ENCODE measurements around the gene IL21R.
"Not testable (repeated sequence)": the region's sequence is repeated elsewhere in the genome, so short reads cannot be mapped to it uniquely, and the experiment has no call there.

The IL21R gene

DNA sequence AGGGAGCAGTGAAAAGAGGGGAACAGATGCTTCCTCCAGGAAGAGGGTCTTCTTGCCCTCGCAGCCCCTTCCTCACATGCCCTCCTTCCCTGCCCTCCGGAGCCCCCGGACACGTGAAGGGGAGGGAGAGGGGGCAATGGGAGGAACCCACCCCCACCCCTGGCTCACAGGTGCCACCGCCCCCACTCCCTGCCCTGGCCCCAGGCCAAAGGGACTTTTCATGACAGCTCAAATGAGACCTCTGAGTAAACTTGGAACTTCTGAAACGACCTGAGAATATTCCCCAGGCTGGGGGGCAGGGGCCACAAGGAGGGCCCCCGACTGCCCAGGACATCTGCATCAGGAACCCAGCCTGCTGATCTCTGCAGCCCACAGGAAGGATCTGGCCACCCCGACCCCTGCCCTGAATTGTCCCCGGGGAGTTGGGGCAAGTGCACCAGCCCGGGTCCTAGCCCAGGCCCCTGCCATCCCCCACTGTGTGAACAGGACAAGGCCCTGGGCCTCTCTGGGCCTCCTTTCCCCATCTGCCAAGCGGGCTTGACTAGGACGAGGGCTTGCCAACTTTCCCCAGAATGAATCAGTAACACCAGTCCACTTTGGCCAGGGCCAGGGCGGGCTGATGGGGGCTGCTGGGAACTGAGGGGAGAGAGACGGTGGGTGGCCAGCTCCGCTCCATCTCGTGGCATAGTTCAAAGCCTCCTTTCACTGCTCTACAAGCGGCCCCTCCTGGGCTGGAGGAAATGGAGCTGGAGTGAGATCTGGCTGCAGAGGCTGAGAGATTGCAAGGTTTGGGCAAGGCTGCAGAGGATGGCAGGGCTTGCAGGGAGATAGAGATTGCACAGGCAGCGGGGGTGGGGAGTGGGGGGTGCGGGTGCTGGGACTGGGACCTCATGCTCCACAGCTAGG is 3.8 kb downstream of the IL21R start:
- FAIRE-seq = peak; percentile 79
- DNase-seq (ENCODE audit: insufficient read length, low spot score) = no peak
- TF ChIP-seq TAF1 (IDR thresholded peaks at IDR 0.05; ENCODE audit: low read depth, low read length) (no peak; the same call in 1 of the 2 replicates), POLR2A (IDR thresholded peaks at IDR 0.05; ENCODE audit: low read depth, low read length) (peak; percentile 47), POLR2AphosphoS5 (IDR thresholded peaks at IDR 0.05; ENCODE audit: low read depth, low read length) (peak; percentile 72), SPI1 (IDR thresholded peaks at IDR 0.05; ENCODE audit: low read depth, low read length) (no peak), POU2F2 (IDR thresholded peaks at IDR 0.05; ENCODE audit: low read depth, low read length) (peak; percentile 56; the same call in 1 of the 2 replicates), PAX5 (IDR thresholded peaks at IDR 0.05; ENCODE audit: insufficient read depth, low read length, severe bottlenecking) (no peak)

- TF ChIP-seq POLR2AphosphoS5 (IDR thresholded peaks at IDR 0.05; ENCODE audit: low read depth, low read length) = peak; percentile 41
- TF ChIP-seq POU2F2 (IDR thresholded peaks at IDR 0.05; ENCODE audit: low read depth, low read length) = no peak
- no peak for DNase-seq (ENCODE audit: insufficient read length, low spot score)
- FAIRE-seq = peak; percentile 66
These were observed 4.6 kb downstream of the IL21R start for GRCh38 chr16:27406511-27407128.

- FAIRE-seq = peak; percentile 16
- no peak for DNase-seq (ENCODE audit: insufficient read length, low spot score)
- TF ChIP-seq TAF1 (IDR thresholded peaks at IDR 0.05; ENCODE audit: low read depth, low read length) = no peak
- TF ChIP-seq SPI1 (IDR thresholded peaks at IDR 0.05; ENCODE audit: low read depth, low read length) = no peak
- no peak for TF ChIP-seq POLR2AphosphoS5 (IDR thresholded peaks at IDR 0.05; ENCODE audit: low read depth, low read length)
- no peak for TF ChIP-seq PAX5 (IDR thresholded peaks at IDR 0.05; ENCODE audit: insufficient read depth, low read length, severe bottlenecking)
These were observed 5.2 kb downstream of the IL21R start for GRCh38 chr16:27407133-27407532.

DNA sequence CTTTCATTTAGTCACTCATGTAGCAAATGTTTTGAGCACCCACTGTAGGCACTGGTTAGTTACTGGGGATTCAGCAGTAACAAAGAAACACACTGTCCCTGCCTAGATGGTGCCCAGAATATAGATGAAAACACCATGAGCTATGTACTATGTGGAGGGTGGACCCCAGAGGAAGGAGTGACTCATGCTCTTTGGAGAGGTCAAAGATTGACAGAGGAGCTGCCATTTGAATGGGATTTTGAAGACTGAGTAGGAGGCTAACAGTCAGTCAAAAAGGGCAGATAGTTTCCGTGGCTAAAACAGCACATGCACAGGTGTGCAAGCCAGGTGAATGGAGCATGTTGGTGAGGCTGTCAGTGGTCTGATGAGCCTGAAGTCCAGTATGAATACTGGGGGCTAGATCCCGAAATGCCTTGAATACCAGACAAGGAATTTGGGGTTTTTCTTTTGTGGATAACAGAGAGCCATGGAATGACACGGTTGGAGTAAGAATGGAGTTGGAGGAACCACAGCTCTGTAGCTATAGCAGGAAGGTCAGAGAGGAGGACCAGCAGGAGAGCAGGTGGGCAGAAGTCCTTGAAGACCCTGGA is 6.1 kb downstream of the IL21R start:
- peak; percentile 91 for FAIRE-seq
- DNase-seq (ENCODE audit: insufficient read length, low spot score) = no peak
- TF ChIP-seq PAX5 (IDR thresholded peaks at IDR 0.05; ENCODE audit: insufficient read depth, low read length, severe bottlenecking) (no peak), POLR2AphosphoS5 (IDR thresholded peaks at IDR 0.05; ENCODE audit: low read depth, low read length) (peak; percentile 94), POLR2A (IDR thresholded peaks at IDR 0.05; ENCODE audit: low read depth, low read length) (peak; percentile 81), TAF1 (IDR thresholded peaks at IDR 0.05; ENCODE audit: low read depth, low read length) (0 out of 2 replicates have a peak, but pooled peaks have one; percentile 4)

DNA sequence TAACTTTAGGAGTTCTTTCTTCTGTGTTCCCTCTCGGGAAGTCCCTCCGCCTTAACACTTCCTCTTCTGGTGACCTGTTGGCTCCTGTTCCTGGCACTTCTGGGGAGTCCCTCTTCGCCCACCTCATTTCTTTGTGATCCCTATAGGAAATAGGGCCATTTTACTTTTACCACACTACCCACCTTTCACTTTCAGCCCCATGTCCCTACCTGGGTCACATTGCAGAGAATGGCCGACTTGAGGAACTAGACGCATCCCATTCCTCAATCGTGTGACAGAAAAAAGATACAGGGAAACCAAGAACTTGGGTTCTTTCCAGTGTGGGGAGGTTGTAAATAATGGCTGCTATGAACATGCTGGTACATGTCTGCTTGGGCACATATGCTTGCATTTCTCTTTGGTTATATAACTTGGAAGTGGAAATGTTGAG is 6.6 kb downstream of the IL21R start:
- FAIRE-seq = peak; percentile 78
- TF ChIP-seq TAF1 (IDR thresholded peaks at IDR 0.05; ENCODE audit: low read depth, low read length) (no peak), SPI1 (IDR thresholded peaks at IDR 0.05; ENCODE audit: low read depth, low read length) (peak; percentile 94)
- no peak for DNase-seq (ENCODE audit: insufficient read length, low spot score)

DNA sequence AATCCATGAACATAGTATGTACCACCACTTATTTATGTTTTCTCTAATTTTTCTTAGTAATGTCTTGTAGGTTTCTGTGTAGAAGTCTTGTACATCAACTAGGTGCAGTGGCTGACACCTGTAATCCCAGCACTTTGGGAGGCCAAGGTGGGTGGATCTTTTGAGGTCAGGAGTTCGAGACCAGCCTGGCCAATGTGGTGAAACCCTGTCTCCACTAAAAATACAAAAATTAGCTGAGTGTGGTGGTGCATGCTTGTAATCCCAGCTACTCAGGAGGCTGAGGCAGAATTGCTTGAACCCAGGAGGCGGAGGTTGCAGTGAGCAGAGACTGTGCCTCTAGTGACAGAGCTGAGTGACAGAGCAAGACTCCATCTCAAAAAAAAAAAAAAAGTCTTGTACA is 8.0 kb downstream of the IL21R start:
- FAIRE-seq = not testable (repeated sequence)

DNA sequence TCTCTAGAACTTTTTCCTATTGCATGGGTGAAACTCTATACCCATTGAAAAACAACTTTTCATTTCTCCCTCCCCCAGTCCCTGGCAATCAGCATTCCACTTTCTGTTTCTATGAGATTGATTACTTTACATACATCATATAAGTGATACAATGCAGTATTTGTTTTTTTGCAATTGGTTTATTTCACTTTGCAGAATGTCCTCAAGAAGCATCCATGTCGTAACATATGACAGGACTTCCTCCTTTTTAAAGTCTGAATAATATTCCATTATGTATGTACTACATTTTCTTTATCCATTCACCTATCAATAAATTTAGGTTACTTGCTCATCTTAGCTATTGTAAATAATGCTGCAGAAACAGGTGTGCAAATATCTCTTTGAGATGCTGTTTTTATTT is 8.8 kb downstream of the IL21R start:
- TF ChIP-seq POLR2A (IDR thresholded peaks at IDR 0.05; ENCODE audit: low read depth, low read length) = no peak
- no peak for TF ChIP-seq TAF1 (IDR thresholded peaks at IDR 0.05; ENCODE audit: low read depth, low read length)
- no peak for TF ChIP-seq POU2F2 (IDR thresholded peaks at IDR 0.05; ENCODE audit: low read depth, low read length)
- no peak for TF ChIP-seq PAX5 (IDR thresholded peaks at IDR 0.05; ENCODE audit: insufficient read depth, low read length, severe bottlenecking)
- no peak for TF ChIP-seq SPI1 (IDR thresholded peaks at IDR 0.05; ENCODE audit: low read depth, low read length)
- TF ChIP-seq POLR2AphosphoS5 (IDR thresholded peaks at IDR 0.05; ENCODE audit: low read depth, low read length) = no peak
- FAIRE-seq (no peak), DNase-seq (ENCODE audit: insufficient read length, low spot score) (no peak)

More for the DNA sequence above, 8.0 kb downstream of the IL21R start:
- DNase-seq (ENCODE audit: insufficient read length, low spot score) = not testable (repeated sequence)

- TF ChIP-seq SPI1 (IDR thresholded peaks at IDR 0.05; ENCODE audit: low read depth, low read length) (no peak), POLR2AphosphoS5 (IDR thresholded peaks at IDR 0.05; ENCODE audit: low read depth, low read length) (no peak), POLR2A (IDR thresholded peaks at IDR 0.05; ENCODE audit: low read depth, low read length) (no peak), POU2F2 (IDR thresholded peaks at IDR 0.05; ENCODE audit: low read depth, low read length) (no peak), PAX5 (IDR thresholded peaks at IDR 0.05; ENCODE audit: insufficient read depth, low read length, severe bottlenecking) (no peak), TAF1 (IDR thresholded peaks at IDR 0.05; ENCODE audit: low read depth, low read length) (no peak)
- DNase-seq (ENCODE audit: insufficient read length, low spot score) = no peak
- FAIRE-seq = no peak
These were observed 12.0 kb downstream of the IL21R start for GRCh38 chr16:27413956-27414355.

DNA sequence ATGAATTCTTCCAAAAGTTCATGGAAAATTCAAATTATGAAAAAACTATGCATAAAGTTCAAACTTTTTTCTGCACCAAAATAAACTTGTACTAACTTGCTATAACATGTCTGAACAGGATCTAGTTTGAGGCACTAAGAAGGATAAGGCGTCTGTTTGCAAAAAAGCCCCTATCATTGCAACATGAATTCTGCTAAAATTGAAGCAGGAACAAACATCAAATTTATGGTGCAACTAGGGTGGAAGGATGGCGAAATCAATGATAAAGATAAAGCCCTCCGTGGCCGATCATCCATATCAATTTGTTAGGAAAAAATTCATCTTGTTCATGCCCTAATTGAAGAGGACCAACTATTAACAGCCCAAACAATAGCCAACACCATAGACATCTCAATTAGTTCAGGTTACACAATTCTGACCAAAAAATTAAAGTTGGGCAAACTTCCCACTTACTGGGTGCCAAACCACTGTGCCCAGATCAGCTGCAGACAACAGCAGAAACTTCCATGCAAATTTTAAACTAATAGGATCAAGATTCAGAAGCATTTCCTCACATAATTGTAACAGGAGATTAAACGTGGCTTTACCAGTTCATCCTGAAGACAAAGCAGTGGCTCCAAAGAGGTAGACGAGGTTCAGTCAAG is 12.9 kb downstream of the IL21R start:
- DNase-seq (ENCODE audit: insufficient read length, low spot score) (no peak), FAIRE-seq (no peak)
- TF ChIP-seq PAX5 (IDR thresholded peaks at IDR 0.05; ENCODE audit: insufficient read depth, low read length, severe bottlenecking) (no peak), POLR2AphosphoS5 (IDR thresholded peaks at IDR 0.05; ENCODE audit: low read depth, low read length) (0 out of 2 replicates have a peak, but pooled peaks have one; percentile 9)

Measured in GM12891 (cell line).